HTERT RPE-1 (cell line): ENCODE results near the gene FSIP1.

Experiments used
- in situ Hi-C: fragments of 300-500 bp; cut with MboI; formaldehyde crosslinking; loops from 4 replicates; pipeline ENCODE4 v1.14.3; 2020; ENCODE audit warnings: low sequenced_read_pairs

FSIP1 gene

GRCh38 chr15:39597336-39597735 is 185.3 kb downstream of the FSIP1 start:
- in situ Hi-C loops, result no loop called here

GRCh38 chr15:39596358-39597051 is 186.1 kb downstream of the FSIP1 start:
- in situ Hi-C loops, result no loop called here

- in situ Hi-C loops, result no loop called here
Observed at GRCh38 chr15:39595338-39596221, 187.1 kb downstream of the FSIP1 start.

GRCh38 chr15:39594446-39595337 is 187.9 kb downstream of the FSIP1 start:
- in situ Hi-C loops, result no loop called here

- in situ Hi-C loops, result no loop called here
Observed at GRCh38 chr15:39593656-39594445, 188.8 kb downstream of the FSIP1 start.

- in situ Hi-C loops, result no loop called here
Observed at GRCh38 chr15:39593071-39593655, 189.5 kb downstream of the FSIP1 start.

GRCh38 chr15:39592500-39592899 is 190.1 kb downstream of the FSIP1 start:
- in situ Hi-C loops, result no loop called here

GRCh38 chr15:39591896-39592315 is 190.7 kb downstream of the FSIP1 start:
- in situ Hi-C loops, result no loop called here

GRCh38 chr15:39591141-39591895 is 191.3 kb downstream of the FSIP1 start:
- in situ Hi-C loops, result no loop called here

GRCh38 chr15:39589815-39590644 is 192.6 kb downstream of the FSIP1 start:
- in situ Hi-C loops, result no loop called here

- in situ Hi-C loops, result no loop called here
Observed at GRCh38 chr15:39589193-39589814, 193.3 kb downstream of the FSIP1 start.

GRCh38 chr15:39588531-39589192 is 194.0 kb downstream of the FSIP1 start:
- in situ Hi-C loops, result no loop called here

- in situ Hi-C loops, result no loop called here
Observed at GRCh38 chr15:39587731-39588530, 194.7 kb downstream of the FSIP1 start.

GRCh38 chr15:39587096-39587721 is 195.4 kb downstream of the FSIP1 start:
- in situ Hi-C loops, result no loop called here

GRCh38 chr15:39586387-39587095 is 196.1 kb downstream of the FSIP1 start:
- in situ Hi-C loops, result no loop called here
